ENCODE data around the gene CLTA. TPM values are rescaled to one million over a fixed set of nuclear protein-coding genes. Genes with fewer than 3 reads are reported as not detected.
A peak's percentile ranks its signal among the peaks of the same experiment; 100 is the strongest.

The CLTA gene
- total and polyA plus RNA-seq, 4 experiments from 2014 or later = 46.0 to 106 (median 71.1) TPM

DNA sequence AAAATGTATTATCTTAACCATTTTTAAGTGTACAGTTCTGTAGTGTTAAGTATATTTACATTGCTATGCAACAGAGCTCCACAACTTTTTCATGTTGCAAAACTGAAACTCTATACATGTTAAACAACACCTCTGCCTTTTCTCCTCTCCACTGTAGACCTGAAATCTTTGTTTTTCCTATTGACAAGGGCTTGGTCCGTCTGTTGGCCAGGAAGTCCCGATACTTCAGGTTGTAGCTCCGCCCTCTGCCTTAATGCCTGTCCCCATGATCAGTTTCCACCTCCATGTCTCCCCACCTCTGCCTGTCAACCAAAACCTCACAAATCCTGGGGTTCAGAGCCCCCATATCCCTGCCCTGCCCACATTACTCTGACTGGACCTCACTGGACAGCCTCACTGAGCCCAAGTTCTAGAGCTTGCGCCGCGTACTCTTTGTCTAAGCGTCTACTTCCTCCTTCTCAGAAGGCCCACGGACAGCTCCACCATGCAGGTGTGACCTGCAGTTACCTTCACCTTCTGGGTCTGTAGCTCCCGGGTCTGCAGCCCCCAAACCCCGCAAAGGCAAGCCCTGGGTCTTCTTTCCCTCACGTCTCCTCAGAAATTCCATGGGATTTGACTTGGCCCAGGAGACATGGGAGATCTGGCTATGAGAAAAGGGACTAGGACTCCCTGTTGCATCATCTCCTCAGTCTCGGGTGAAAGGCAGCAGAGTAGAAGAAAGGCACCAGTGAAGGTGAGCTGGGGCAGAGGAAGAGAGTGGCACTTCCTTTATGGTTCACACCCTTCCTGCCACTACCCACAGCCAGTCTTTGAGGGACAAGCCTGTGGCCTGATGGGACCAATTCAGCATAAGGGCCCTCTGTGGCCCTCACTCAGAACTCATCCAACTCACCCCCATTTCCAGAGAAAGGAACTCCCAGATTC is 46.1 kb upstream of the CLTA start:
- POLR2A ChIA-PET (ENCODE audit: partially characterized antibody) = interaction anchor here (0.7 to 9.3 kb wide), 14 partner anchors 4 to 342 kb away, joined by 3 to 159 read pairs (median 4); partner anchors contain the start of genes CLTA and GLIPR2
- H3K36me3 Mint-ChIP-seq = peaks cover 34 to 59% of the 10 kb centered on the region in 2 donors
- Histone ChIP-seq H3K36me3 (ENCODE audit: insufficient read depth, low read length) (no peaks in the 10 kb centered on the region), H3K27ac (ENCODE audit: low read depth, low read length) (peak overlapping the region; percentile 73), H3K9me3 (ENCODE audit: control insufficient read depth in 1 of 2, low read length in 2 of 2) (peaks cover 0 to 7% of the 10 kb centered on the region in 2 donors), H3K27me3 (ENCODE audit: insufficient read depth, low read length) (no peaks in the 10 kb centered on the region), H3K4me3 (ENCODE audit: low read length in 2 of 2) (peak overlapping the region; percentile 50 to 58), H3K4me1 (ENCODE audit: insufficient read depth, low read length) (peaks cover 100% of the 10 kb centered on the region)
- H3K9me3 Mint-ChIP-seq = peaks cover 0 to 13% (median 8%) of the 10 kb centered on the region in 8 donors
- DNase-seq = peak; percentile 34 to 56 (median 41)
- CTCF ChIA-PET (ENCODE audit: partially characterized antibody) = interaction anchor here (0.8 to 9.9 kb wide), 5 partner anchors 8 to 46 kb away, joined by 3 to 100 read pairs (median 9); partner anchors contain the start of gene CLTA
- H3K4me3 Mint-ChIP-seq = peak overlapping the region; percentile 88 to 97 (median 92)
- H3K4me1 Mint-ChIP-seq = peaks cover 72 to 100% (median 92%) of the 10 kb centered on the region in 4 donors
- H3K27ac Mint-ChIP-seq = peak overlapping the region; percentile 95 to 100 (median 98)
- intact Hi-C loops (cut with micrococcal nuclease) = loop anchor here (1.0 kb wide), 1 partner anchor 8 kb away; the partner anchor contains the start of gene GLIPR2
- no peaks in the 10 kb centered on the region for H3K27me3 Mint-ChIP-seq

DNA sequence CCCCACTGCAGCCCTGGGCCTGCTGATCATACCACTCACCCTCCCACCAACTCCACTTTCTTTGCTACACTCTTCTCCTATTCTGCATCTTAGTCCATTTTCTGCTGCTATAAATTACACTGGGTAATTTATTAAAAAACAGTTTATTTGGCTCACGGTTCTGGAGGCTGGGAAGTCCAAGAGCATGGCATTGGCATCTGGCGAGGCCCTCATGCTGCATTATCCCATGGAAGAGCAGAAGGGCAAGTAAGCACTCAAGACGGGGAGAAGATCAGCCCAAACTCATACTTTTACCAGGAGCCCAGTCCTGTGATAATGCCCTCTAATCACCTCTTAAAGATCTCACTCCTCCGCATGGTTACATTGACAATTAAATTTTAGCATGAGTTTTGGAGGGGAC is 44.8 kb upstream of the CLTA start:
- Mint-ChIP-seq H3K27ac (peak overlapping the region; percentile 84 to 100 (median 98)), H3K4me1 (peaks cover 68 to 100% (median 89%) of the 10 kb centered on the region in 4 donors), H3K36me3 (peaks cover 40 to 60% of the 10 kb centered on the region in 2 donors), H3K27me3 (no peaks in the 10 kb centered on the region), H3K4me3 (peak overlapping the region in 6 of 8 donors; percentile 28 to 97 (median 94)), H3K9me3 (peaks cover 0 to 13% (median 8%) of the 10 kb centered on the region in 8 donors)
- no peak for DNase-seq
- H3K4me3 ChIP-seq (ENCODE audit: low read length in 2 of 2) = no peak overlapping the region
- no peaks in the 10 kb centered on the region for H3K27me3 ChIP-seq (ENCODE audit: insufficient read depth, low read length)
- intact Hi-C loops (cut with micrococcal nuclease) = no loop called here
- H3K4me1 ChIP-seq (ENCODE audit: insufficient read depth, low read length) = peaks cover 100% of the 10 kb centered on the region
- H3K27ac ChIP-seq (ENCODE audit: low read depth, low read length) = peak overlapping the region; percentile 73
- ChIA-PET POLR2A (ENCODE audit: partially characterized antibody) (interaction anchor here (9.2 kb wide), 1 partner anchor 6 kb away, joined by 159 read pairs; the partner anchor contains the start of gene GLIPR2), CTCF (ENCODE audit: partially characterized antibody) (no interaction called here)
- peaks cover 0 to 7% of the 10 kb centered on the region in 2 donors for H3K9me3 ChIP-seq (ENCODE audit: control insufficient read depth in 1 of 2, low read length in 2 of 2)
- no peaks in the 10 kb centered on the region for H3K36me3 ChIP-seq (ENCODE audit: insufficient read depth, low read length)

DNA sequence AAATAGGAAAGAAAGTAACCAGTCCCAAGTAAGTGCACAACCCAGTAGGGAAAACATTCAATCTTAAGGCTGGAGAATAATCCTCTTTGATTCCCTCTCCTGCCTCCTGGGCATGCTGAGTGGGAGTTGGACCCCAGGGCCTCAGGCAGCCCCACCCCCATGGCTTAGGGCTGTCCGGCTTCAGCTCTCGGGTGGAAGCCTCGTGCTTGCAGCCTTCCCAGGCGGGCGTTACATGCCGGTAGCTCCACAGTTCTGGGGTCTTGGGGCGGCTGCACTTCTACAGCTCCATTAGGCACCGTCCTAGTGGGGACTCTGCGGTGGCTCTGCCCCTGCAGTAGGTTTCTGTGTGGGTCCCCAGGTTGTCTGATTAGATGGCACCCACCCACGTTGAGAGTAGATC is 44.1 kb upstream of the CLTA start:
- ChIA-PET CTCF (ENCODE audit: partially characterized antibody) (interaction anchor here (1.0 kb wide), 1 partner anchor 18 kb away, joined by 3 read pairs; no protein-coding TSS in a partner anchor), POLR2A (ENCODE audit: partially characterized antibody) (interaction anchor here (9.2 kb wide), 1 partner anchor 7 kb away, joined by 159 read pairs; the partner anchor contains the start of gene GLIPR2)
- H3K27ac ChIP-seq (ENCODE audit: low read depth, low read length) = peak overlapping the region; percentile 73
- peaks cover 0 to 13% (median 8%) of the 10 kb centered on the region in 8 donors for H3K9me3 Mint-ChIP-seq
- no peaks in the 10 kb centered on the region for H3K27me3 Mint-ChIP-seq
- H3K27ac Mint-ChIP-seq = peak overlapping the region in 6 of 7 donors; percentile 94 to 100 (median 97)
- H3K4me3 ChIP-seq (ENCODE audit: low read length in 2 of 2) = no peak overlapping the region
- intact Hi-C loops (cut with micrococcal nuclease) = no loop called here
- H3K36me3 ChIP-seq (ENCODE audit: insufficient read depth, low read length) = no peaks in the 10 kb centered on the region
- peaks cover 100% of the 10 kb centered on the region for H3K4me1 ChIP-seq (ENCODE audit: insufficient read depth, low read length)
- H3K27me3 ChIP-seq (ENCODE audit: insufficient read depth, low read length) = no peaks in the 10 kb centered on the region
- DNase-seq = no peak
- peaks cover 42 to 63% of the 10 kb centered on the region in 2 donors for H3K36me3 Mint-ChIP-seq
- peak overlapping the region in 6 of 8 donors; percentile 14 to 97 (median 40) for H3K4me3 Mint-ChIP-seq
- peaks cover 72 to 100% (median 89%) of the 10 kb centered on the region in 4 donors for H3K4me1 Mint-ChIP-seq
- H3K9me3 ChIP-seq (ENCODE audit: control insufficient read depth in 1 of 2, low read length in 2 of 2) = peaks cover 0 to 7% of the 10 kb centered on the region in 2 donors

DNA sequence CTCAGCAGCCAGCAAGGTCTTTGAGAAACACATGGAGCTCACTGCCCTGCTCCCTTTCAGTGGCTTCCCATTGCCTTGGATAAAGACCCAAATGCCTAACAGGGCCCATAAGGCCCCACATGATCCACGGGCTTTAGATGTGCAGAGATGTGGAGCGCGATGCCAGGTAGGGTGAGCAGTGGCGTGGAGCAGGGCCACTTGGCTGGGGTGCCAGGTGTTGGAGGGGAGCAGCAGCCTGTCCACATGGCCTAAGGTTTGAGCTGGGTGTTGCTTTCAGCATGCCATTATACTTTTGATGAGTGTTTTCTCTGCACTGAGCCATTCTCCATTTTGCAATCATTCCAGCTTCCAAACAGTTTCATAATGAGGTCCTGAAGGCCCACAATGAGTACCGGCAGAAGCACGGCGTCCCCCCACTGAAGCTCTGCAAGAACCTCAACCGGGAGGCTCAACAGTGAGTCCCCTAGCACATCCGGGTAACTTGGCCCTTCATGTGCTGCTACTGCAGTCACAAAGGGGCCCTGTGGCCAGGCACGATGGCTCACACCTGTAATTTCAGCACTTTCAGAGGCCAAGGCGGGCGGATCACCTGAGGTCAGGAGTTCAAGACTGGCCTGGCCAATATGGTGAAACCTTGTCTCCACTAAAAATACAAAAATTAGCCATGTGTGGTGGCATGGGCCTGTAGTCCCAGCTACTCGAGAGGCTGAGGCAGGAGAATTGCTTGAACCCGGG is 43.1 kb upstream of the CLTA start:
- no peaks in the 10 kb centered on the region for H3K27me3 ChIP-seq (ENCODE audit: insufficient read depth, low read length)
- H3K9me3 ChIP-seq (ENCODE audit: control insufficient read depth in 1 of 2, low read length in 2 of 2) = peaks cover 0 to 7% of the 10 kb centered on the region in 2 donors
- Mint-ChIP-seq H3K27me3 (no peaks in the 10 kb centered on the region), H3K9me3 (peaks cover 0 to 13% (median 8%) of the 10 kb centered on the region in 8 donors), H3K27ac (peak overlapping the region; percentile 61 to 95 (median 92)), H3K4me3 (peak overlapping the region in 6 of 8 donors; percentile 27 to 77 (median 42)), H3K36me3 (peaks cover 46 to 68% of the 10 kb centered on the region in 2 donors), H3K4me1 (peaks cover 70 to 99% (median 87%) of the 10 kb centered on the region in 4 donors)
- peaks cover 100% of the 10 kb centered on the region for H3K4me1 ChIP-seq (ENCODE audit: insufficient read depth, low read length)
- H3K27ac ChIP-seq (ENCODE audit: low read depth, low read length) = peak overlapping the region; percentile 73
- H3K36me3 ChIP-seq (ENCODE audit: insufficient read depth, low read length) = no peaks in the 10 kb centered on the region
- CTCF ChIA-PET (ENCODE audit: partially characterized antibody) = interaction anchor here (0.9 to 5.8 kb wide), 6 partner anchors 11 to 46 kb away, joined by 3 to 49 read pairs (median 4); partner anchors contain the start of gene GLIPR2
- POLR2A ChIA-PET (ENCODE audit: partially characterized antibody) = interaction anchor here (0.9 to 9.2 kb wide), 4 partner anchors 8 to 43 kb away, joined by 3 to 159 read pairs (median 9); partner anchors contain the start of genes CLTA and GLIPR2
- no peak for DNase-seq
- H3K4me3 ChIP-seq (ENCODE audit: low read length in 2 of 2) = no peak overlapping the region
- intact Hi-C loops (cut with micrococcal nuclease) = no loop called here

DNA sequence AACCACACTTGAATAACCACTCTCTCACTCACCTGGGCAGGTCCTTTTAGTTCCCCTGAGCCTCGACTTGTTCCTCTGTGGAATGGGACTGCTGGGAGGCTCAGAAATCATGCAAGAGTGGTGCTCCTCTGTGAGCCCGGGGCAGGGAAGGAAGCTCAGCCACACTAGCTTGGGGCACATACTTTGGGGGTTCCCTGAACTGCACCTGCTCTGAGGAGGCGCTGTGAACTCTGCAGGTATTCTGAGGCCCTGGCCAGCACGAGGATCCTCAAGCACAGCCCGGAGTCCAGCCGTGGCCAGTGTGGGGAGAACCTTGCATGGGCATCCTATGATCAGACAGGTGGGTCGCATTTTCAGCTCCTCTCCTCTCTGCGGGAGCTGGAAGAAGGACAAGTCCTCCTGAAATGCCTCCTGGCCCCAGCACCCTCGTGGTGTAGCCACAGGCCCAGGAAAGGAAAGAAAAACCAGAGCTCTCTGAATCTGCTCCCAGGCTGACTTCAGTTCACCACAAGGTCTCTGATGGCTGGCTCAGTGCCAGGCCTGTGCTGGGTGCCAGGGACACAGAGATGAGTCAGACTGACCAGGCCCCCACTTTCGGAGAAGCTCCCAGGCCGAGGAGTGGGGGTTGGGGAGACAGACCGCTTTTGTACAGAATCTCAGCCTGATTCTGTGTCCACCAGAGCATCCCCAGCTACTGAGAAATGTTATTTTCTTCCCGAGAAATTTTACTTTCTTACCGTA is 42.2 kb upstream of the CLTA start:
- Mint-ChIP-seq H3K27ac (peak overlapping the region; percentile 61 to 95 (median 92)), H3K4me1 (peaks cover 68 to 99% (median 83%) of the 10 kb centered on the region in 4 donors), H3K27me3 (no peaks in the 10 kb centered on the region), H3K36me3 (peaks cover 45 to 65% of the 10 kb centered on the region in 2 donors), H3K4me3 (peak overlapping the region in 7 of 8 donors; percentile 17 to 77 (median 42)), H3K9me3 (peaks cover 0 to 13% (median 8%) of the 10 kb centered on the region in 8 donors)
- H3K27me3 ChIP-seq (ENCODE audit: insufficient read depth, low read length) = no peaks in the 10 kb centered on the region
- POLR2A ChIA-PET (ENCODE audit: partially characterized antibody) = interaction anchor here (0.8 to 9.2 kb wide), 5 partner anchors 9 to 42 kb away, joined by 3 to 159 read pairs (median 4); partner anchors contain the start of genes CLTA and GLIPR2
- peaks cover 0 to 7% of the 10 kb centered on the region in 2 donors for H3K9me3 ChIP-seq (ENCODE audit: control insufficient read depth in 1 of 2, low read length in 2 of 2)
- H3K36me3 ChIP-seq (ENCODE audit: insufficient read depth, low read length) = no peaks in the 10 kb centered on the region
- peaks cover 100% of the 10 kb centered on the region for H3K4me1 ChIP-seq (ENCODE audit: insufficient read depth, low read length)
- intact Hi-C loops (cut with micrococcal nuclease) = no loop called here
- CTCF ChIA-PET (ENCODE audit: partially characterized antibody) = interaction anchor here (0.9 to 5.8 kb wide), 10 partner anchors 9 to 46 kb away, joined by 3 to 49 read pairs (median 4); partner anchors contain the start of gene GLIPR2
- peak; percentile 56 to 88 (median 61) for DNase-seq
- H3K4me3 ChIP-seq (ENCODE audit: low read length in 2 of 2) = no peak overlapping the region
- peak overlapping the region; percentile 73 for H3K27ac ChIP-seq (ENCODE audit: low read depth, low read length)

DNA sequence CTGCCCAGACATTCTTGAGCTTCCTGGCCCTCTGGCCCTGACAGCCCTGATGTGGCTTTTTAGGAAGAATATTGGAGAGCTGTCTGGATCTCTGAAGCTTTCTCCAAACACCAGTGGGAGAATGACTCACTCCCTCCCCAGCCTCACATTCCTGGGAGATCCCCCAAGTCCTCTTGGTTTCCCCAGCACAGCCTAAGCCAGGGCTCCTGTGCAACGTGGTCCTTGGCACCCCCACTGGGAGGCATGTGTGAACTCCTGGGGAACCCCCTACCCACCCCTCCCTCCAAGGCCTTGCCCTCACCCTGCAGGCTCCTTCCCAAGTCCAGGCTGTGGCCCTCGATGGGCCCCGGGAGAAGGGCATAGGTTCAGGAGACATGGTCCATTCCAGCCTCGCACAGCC is 41.5 kb upstream of the CLTA start:
- peak overlapping the region; percentile 95 to 100 (median 99) for H3K27ac Mint-ChIP-seq
- peaks cover 0 to 7% of the 10 kb centered on the region in 2 donors for H3K9me3 ChIP-seq (ENCODE audit: control insufficient read depth in 1 of 2, low read length in 2 of 2)
- H3K36me3 ChIP-seq (ENCODE audit: insufficient read depth, low read length) = no peaks in the 10 kb centered on the region
- ChIA-PET CTCF (ENCODE audit: partially characterized antibody) (interaction anchor here (0.9 to 5.8 kb wide), 9 partner anchors 9 to 47 kb away, joined by 3 to 49 read pairs (median 4); partner anchors contain the start of gene GLIPR2), POLR2A (ENCODE audit: partially characterized antibody) (interaction anchor here (0.7 to 9.2 kb wide), 5 partner anchors 10 to 338 kb away, joined by 3 to 159 read pairs (median 4); partner anchors contain the start of genes CLTA and GLIPR2)
- no peak overlapping the region for H3K4me3 ChIP-seq (ENCODE audit: low read length in 2 of 2)
- peaks cover 65 to 95% (median 79%) of the 10 kb centered on the region in 4 donors for H3K4me1 Mint-ChIP-seq
- H3K9me3 Mint-ChIP-seq = peaks cover 0 to 13% (median 8%) of the 10 kb centered on the region in 8 donors
- intact Hi-C loops (cut with micrococcal nuclease) = no loop called here
- no peak for DNase-seq
- H3K36me3 Mint-ChIP-seq = peaks cover 48 to 61% of the 10 kb centered on the region in 2 donors
- peak overlapping the region; percentile 73 for H3K27ac ChIP-seq (ENCODE audit: low read depth, low read length)
- peak overlapping the region in 5 of 8 donors; percentile 13 to 77 (median 42) for H3K4me3 Mint-ChIP-seq
- H3K27me3 Mint-ChIP-seq = no peaks in the 10 kb centered on the region
- H3K4me1 ChIP-seq (ENCODE audit: insufficient read depth, low read length) = peaks cover 97% of the 10 kb centered on the region
- H3K27me3 ChIP-seq (ENCODE audit: insufficient read depth, low read length) = no peaks in the 10 kb centered on the region

Measured in CD4-positive, alpha-beta memory T cell (primary cell).